Activated CD8-positive, alpha-beta memory T cell treated with anti-CD3 and anti-CD28 coated beads, Interleukin-2, amount 50 U/mL, for 48 hours (primary cell): ENCODE results near the gene ROBO2.

ENCODE experiments used
- DNase-seq: peaks from one replicate; pipeline ENCODE4 v3.0.0-alpha.2; 2020

Gene ROBO2

GRCh38 chr3:77601823-77602415, 562.0 kb downstream of the ROBO2 start:
- no peak for DNase-seq

- no peak for DNase-seq
Observed at GRCh38 chr3:77602722-77603121, 562.8 kb downstream of the ROBO2 start.

- no peak for DNase-seq
Observed at GRCh38 chr3:77605308-77605707, 565.4 kb downstream of the ROBO2 start.

DNA sequence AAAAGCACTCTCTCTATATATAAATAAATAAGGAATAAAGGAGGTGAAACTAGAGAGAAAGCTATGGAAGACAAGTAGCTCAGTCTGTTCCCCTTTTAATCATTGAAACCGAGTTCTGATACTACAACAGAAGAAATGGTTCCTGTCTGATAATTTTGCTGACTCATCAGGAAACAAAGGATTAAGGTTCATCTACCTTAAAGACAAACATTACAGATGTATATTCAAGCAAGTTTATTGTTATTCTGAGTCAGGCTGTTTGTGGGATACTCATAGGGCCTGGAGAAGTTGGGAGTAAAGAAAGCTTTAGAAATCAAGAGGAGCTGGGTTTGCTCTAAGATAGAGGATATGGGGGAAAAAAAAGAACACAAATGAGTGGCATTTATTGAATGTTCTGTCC, 566.0 kb downstream of the ROBO2 start:
- DNase-seq = no peak

DNA sequence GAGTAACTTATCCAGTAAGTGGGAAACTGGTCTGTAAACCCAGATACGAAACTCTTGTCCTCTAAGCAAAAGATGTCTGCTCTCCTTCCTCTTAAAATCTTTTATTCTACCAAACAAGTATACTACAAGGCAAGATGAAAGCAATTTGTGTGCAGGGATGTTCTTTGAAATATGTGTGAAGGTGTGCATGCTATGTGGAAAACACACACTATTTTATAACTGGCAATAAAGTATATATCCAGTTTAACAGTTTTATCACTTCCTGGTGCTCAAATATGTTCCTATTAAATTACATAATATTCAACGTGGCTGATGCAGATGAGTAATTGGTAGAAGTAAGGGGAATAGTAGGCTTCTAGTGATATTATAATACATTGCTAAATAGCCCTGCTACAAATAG, 566.5 kb downstream of the ROBO2 start:
- no peak for DNase-seq

DNA sequence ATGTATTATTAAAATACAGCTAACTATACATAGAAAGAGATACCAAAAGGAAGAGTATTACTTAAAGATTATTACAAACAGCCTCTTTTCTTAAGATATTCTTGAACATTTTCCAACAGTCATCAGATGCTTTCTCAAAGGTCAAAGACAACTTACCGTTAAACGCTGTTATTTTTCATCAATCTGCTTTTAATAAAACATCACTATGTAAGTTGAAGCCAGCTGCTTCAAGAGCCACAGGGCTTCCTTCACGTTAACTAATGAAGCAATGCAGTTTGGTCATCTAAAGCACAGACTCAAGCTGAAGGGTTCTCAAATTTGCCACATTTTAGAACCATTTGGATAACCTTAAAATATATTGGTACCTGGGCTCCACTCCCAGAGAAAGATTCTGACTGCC, 578.8 kb downstream of the ROBO2 start:
- DNase-seq = no peak

DNA sequence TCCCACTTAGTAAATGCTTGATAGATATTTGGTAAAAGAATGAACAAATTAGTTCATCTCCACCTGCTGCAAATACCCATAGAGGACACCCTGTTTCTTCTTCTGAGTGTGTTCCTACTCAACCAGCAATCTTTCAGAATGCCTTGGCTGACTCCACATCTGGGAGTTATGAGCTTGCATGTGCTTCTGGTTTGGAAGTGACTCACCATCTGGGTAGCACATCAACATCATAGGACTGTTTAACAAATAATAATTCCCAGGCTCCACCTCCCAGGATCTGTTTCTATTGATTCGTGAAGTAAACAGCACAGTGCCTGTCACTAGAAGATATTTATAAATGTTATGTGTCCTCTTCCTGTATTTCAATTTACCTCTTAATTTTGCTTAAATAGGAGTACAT, 580.1 kb downstream of the ROBO2 start:
- no peak for DNase-seq

GRCh38 chr3:77623500-77623899, 583.6 kb downstream of the ROBO2 start:
- DNase-seq = no peak

DNA sequence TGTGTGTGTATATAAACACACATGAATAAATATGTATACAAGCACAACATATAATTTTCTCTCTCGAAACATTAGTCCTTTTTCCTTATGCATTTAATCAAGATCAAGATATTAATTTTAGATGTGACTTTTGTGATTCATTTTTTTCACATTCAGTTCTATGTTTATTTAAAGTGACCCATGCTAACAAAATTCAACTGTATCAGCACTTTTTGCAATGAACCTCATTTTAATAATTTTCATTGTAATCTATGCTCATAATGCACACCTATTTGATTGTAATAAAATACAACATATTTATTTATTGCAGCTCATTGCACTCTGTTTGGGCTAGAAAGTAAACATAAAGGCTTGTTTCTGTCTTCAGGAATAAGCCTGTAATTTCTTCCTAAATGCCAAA, 586.3 kb downstream of the ROBO2 start:
- DNase-seq = no peak

DNA sequence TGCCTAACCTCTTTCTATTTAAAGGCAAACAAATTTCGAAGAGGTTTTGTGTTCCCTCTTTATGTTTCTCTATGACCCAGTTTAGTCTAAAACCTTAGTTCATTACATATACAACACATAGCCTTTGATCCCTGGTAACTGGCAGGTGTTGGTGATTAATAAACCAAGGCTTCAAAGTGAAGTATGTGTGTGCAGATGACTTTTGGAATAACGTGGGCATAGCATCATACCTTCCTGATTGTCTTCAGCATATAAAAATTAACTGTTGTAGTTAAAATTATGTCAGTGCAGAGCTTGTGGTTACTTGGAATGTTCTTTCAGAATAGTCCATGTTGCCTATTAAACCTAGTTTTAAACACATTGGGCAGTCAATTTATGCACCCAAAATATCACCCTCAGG, 608.3 kb downstream of the ROBO2 start:
- DNase-seq = no peak

GRCh38 chr3:77648664-77649063, 608.8 kb downstream of the ROBO2 start:
- no peak for DNase-seq

DNA sequence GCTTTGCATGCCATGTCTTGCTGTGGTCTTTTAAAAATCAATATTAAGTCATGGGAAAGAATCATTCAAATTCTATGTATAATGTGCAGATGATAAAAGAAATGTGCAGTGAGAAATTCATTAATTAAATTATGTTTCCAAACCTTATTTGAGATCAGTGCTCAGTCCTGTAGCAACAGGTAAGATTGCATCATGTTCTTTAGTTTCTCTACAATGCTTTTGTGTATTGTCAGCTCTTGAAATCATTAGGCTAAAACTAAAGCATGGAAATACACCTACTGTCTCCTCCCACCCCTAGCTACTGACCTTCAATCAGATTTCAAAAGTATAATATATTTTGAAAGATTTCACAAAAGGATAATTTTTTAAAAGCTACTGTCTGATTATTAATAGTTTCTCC, 612.7 kb downstream of the ROBO2 start:
- DNase-seq = no peak

- no peak for DNase-seq
Observed at GRCh38 chr3:77655396-77655795, 615.5 kb downstream of the ROBO2 start.

DNA sequence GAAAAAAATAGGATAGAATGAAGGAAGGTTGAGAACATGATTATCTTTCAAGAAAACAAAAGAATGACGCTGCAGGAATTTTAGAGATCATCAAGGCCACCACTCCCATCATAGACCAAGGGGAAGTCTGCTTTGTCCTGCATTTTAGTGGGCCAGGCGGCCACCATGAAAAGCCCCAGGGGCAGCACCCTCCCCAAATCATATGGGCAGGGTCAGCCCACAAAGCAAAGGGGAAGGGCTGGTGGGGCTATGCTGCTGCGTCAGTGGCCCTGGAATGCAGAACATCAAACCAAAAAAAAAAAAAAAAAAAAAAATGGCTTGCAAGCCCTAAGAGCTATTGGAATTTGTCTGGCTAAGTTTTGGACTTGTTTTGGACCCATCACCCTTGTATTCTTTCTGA, 620.8 kb downstream of the ROBO2 start:
- no peak for DNase-seq

- no peak for DNase-seq
Observed at GRCh38 chr3:77667901-77668300, 628.0 kb downstream of the ROBO2 start.

DNA sequence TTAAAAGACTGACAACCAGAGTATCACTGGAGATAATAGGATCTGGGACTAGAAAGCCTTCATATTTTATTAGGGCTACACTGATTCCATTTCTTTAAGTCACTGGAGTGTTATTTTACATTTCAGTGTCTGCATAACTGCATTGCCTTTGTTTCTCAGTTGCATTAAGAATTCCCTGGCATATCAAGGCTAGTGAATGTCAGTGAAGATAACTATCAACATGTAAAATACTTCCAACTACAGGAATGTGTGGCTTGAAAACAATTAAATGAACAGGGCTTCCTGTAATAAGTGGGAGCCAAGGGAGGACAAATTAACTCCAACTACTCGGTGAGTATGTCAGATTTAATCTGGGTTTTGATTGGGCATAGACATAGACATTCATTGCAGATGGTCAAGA, 628.5 kb downstream of the ROBO2 start:
- no peak for DNase-seq

- no peak for DNase-seq
Observed at GRCh38 chr3:77672016-77672415, 632.1 kb downstream of the ROBO2 start.

GRCh38 chr3:77682162-77682561, 642.3 kb downstream of the ROBO2 start:
- DNase-seq = no peak

DNA sequence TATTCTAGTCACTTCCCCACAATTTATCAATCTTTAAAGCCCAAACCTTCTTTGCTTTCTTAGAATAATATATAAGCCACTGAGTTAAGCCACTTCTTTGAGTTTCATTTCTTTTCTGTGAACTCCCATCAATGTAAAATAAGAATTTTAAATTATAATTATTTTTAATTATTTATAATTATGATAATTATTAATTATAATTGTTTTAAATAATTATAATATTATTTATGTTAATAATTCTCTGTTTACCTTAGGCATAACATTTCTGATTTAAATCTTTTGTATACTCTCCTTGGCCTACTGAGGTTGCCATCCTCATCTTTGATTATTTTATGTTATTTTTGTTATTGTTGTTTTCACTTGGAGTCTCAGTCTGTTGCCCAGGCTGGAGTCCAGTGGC, 644.2 kb downstream of the ROBO2 start:
- no peak for DNase-seq

DNA sequence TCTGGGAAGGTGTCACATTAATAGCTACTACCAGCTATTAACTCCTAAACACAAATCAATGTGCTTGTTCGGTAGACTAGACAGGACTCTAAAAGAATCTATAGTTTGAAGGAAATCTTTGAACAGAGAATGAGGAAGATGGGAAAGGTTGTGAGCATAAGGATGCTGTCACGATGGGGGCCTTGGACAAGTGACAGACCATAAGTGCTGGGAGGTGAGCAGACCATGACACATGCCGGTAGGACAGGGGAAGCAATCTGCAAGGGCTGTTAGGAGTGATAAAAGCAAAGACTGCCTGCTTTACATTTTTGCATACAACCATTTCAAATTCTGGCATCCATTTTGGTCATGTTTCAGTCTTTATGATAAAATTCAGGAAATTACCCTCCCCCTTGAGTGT, 645.8 kb downstream of the ROBO2 start:
- DNase-seq = no peak

GRCh38 chr3:77686560-77686959, 646.7 kb downstream of the ROBO2 start:
- no peak for DNase-seq

- DNase-seq = no peak
Observed at GRCh38 chr3:77687545-77687944, 647.6 kb downstream of the ROBO2 start.

- no peak for DNase-seq
Observed at GRCh38 chr3:77690284-77690845, 650.5 kb downstream of the ROBO2 start.

DNA sequence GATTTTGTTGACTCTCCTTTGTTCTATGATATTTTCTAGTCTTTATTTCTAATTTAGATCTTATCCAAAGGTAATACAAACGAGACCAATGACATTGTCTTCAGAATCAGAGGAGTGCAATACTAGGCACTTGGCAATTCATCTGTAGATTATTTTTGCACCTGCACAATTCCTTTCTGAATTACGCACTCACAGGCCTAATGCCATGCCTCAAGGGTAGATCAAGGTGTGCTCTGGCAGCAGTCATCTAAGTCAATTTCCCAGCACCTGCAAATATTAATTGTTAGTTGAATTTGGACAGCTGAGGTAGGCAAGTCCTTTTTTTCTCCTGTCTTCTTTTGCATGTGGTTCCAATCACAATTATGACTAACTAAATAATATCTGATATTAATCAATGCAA, 653.2 kb downstream of the ROBO2 start:
- DNase-seq = no peak

GRCh38 chr3:77699125-77699691, 659.3 kb downstream of the ROBO2 start:
- DNase-seq = no peak
